ENCODE measurements around the gene ASTE1. TPM values are rescaled to one million over a fixed set of nuclear protein-coding genes. Genes with fewer than 3 reads are reported as not detected.
"Not testable (repeated sequence)": the region's sequence is repeated elsewhere in the genome, so short reads cannot be mapped to it uniquely, and the experiment has no call there.

Gene ASTE1, protein sequence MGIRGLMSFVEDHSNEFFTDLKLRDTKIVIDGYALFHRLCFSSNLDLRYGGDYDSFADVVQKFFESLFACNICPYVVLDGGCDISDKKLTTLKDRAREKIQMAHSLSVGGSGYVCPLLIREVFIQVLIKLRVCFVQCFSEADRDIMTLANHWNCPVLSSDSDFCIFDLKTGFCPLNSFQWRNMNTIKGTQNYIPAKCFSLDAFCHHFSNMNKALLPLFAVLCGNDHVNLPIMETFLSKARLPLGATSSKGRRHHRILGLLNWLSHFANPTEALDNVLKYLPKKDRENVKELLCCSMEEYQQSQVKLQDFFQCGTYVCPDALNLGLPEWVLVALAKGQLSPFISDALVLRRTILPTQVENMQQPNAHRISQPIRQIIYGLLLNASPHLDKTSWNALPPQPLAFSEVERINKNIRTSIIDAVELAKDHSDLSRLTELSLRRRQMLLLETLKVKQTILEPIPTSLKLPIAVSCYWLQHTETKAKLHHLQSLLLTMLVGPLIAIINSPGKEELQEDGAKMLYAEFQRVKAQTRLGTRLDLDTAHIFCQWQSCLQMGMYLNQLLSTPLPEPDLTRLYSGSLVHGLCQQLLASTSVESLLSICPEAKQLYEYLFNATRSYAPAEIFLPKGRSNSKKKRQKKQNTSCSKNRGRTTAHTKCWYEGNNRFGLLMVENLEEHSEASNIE
- total RNA-seq: 9.6 and 14.6 TPM in 2 replicates

DNA sequence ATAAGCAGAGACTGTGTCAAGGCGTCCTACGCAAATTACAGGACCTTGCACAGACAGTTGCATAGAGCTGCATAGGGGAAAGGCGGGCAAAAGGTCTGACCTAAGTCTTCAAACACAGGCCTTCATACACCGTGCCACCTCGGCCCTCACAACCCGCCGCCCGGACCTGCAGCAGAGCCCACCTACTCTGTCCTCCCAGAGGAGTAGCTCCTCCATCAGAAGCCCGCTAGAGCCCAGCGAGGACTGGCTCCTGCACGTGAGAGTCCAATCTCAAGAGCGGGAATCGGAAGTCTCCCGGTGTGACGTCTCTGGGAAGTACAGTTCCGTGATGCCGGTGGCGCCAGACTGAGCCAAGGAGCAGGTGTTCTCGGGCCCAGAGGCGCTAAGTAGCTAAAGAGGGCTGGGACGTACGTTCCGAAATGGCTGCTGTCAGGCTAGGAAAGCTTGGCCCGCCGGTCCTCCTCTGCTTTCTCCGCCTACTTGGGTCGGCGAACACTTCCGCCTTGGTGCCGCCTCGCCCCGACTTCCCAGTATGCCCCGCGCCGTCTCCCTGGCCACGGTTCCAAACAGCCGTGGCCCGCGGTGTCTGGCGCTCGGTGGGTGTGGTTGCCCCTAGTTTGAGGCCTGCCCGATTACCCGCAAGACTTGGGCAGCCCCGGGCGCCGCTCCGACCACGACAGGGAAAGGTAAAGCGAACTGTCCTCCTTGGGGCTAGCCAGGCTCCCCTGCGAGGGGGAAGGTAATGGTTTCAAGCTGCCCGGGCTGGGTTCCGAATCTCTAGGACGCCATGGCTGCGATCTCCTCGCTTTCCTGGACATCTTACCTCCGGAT is at the start of gene ASTE1, which contains the start of gene NEK11:
Gene ASTE1, minus strand, starts transcription at position 505 of the 831 bp plus-strand sequence. CDS start 1,519 bp downstream, outside the sequence.
Gene NEK11, plus strand, starts transcription at position 557 of the 831 bp plus-strand sequence. CDS start 2,832 bp downstream, outside the sequence.
- H3K4me3 Mint-ChIP-seq: peak within 1 kb of the TSS; percentile 91

DNA sequence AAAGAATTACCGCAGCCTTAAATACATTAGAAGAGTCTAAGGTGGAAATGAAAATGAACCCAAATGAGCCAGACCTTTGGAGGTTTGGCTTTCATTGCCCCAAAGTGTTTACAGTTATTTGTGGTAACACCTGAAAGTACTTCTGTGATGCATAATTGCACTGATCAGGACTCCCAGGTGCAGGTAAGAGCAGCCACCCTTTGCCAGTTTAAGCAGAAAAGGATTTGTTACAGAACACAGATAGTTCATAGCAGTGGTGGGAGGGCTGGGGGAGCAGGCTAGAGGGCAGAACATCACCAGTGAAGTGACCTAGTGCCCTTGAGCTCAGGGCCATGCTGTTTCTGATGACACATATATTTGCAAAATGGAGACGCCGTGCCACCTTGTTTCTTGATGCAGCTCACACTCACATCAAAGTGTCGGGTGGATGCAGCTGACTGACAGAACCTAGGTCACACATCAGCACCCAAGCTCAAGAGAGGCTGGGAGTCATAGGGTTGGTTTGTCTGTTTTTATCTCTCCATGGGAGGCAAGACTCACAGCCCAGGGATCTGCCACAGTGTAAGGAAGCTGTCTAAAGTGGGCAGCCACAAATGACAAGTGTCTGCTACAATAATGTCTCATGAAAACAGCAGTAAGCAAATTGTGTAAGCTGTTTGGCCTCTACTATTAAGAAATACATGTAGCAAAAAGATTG is 49.2 kb upstream of the ASTE1 start:
- DNase-seq (ENCODE audit: low spot score): no peak
- Mint-ChIP-seq H3K27me3 (ENCODE audit: insufficient read depth) (peaks cover 13% of the 10 kb centered on the region), H3K27ac (no peak overlapping the region), H3K4me1 (ENCODE audit: low read depth) (no peaks in the 10 kb centered on the region), H3K4me3 (no peak overlapping the region), H3K36me3 (ENCODE audit: low read depth) (no peaks in the 10 kb centered on the region), H3K9me3 (no peaks in the 10 kb centered on the region)
- intact Hi-C loops (cut with micrococcal nuclease): no loop called here

More for the DNA sequence above, at the start of gene ASTE1, which contains the start of gene NEK11:
- H3K27me3 Mint-ChIP-seq (ENCODE audit: insufficient read depth): no peaks in the 10 kb centered on the region
- peak within 1 kb of the TSS; percentile 94 for H3K27ac Mint-ChIP-seq
- DNase-seq (ENCODE audit: low spot score): peak; percentile 88
- peaks cover 20% of the 10 kb centered on the region for H3K36me3 Mint-ChIP-seq (ENCODE audit: low read depth)
- H3K4me1 Mint-ChIP-seq (ENCODE audit: low read depth): peaks cover 47% of the 10 kb centered on the region
- no peaks in the 10 kb centered on the region for H3K9me3 Mint-ChIP-seq
- intact Hi-C loops (cut with micrococcal nuclease): loop anchor here (1.0 to 5.0 kb wide), 8 partner anchors 16 to 1391 kb away; partner anchors contain the start of genes DNAJC13, NUDT16 and PIK3R4

DNA sequence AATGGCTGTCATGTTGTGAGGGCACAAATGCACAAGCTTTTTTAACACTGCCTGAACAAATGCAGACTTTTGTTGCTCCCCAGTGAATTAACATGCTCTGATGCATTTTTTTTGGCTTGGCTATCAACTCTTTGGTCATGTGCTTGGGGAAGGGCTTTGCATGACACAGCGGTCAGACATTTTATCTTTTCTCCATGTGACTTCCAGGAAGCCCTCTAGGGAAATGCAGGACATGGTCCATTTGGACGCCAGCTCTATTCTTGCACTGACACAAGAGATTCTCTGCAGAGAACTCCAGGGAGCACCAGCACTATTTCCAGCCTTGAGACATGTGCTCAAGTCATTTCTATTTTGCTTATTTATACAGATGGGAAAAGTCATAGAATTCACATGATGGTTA is 46.2 kb upstream of the ASTE1 start:
- H3K27me3 Mint-ChIP-seq (ENCODE audit: insufficient read depth): peaks cover 13% of the 10 kb centered on the region
- no peak for DNase-seq (ENCODE audit: low spot score)

DNA sequence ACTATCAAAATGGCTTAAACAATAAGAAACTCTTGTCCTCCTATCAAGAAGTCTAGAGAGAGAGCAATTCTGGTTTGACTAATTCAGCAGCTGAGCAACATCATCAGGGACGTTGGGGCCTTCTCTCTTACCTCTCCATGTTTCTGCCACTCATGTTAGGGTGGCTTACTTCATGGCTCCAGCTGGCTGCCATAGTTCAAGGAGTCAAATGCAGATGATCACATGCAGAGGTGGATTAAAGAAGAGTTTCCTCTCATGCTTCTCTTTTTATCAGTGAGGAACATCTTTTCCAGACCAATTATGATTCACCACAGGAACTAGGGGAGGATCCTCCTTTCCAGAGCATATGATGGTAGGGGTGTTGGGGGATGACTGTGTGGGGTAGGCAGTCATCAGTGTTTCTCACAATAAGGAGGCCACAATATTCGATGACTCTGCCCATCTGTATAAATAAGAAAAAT is 45.5 kb upstream of the ASTE1 start:
- Mint-ChIP-seq H3K27me3 (ENCODE audit: insufficient read depth) (peaks cover 9% of the 10 kb centered on the region), H3K36me3 (ENCODE audit: low read depth) (no peaks in the 10 kb centered on the region), H3K4me1 (ENCODE audit: low read depth) (peaks cover 2% of the 10 kb centered on the region), H3K9me3 (no peaks in the 10 kb centered on the region), H3K4me3 (no peak overlapping the region), H3K27ac (no peak overlapping the region)
- intact Hi-C loops (cut with micrococcal nuclease): no loop called here
- no peak for DNase-seq (ENCODE audit: low spot score)

More for the DNA sequence above, 46.2 kb upstream of the ASTE1 start:
- intact Hi-C loops (cut with micrococcal nuclease): no loop called here
- Mint-ChIP-seq H3K27ac (no peak overlapping the region), H3K36me3 (ENCODE audit: low read depth) (no peaks in the 10 kb centered on the region), H3K4me1 (ENCODE audit: low read depth) (no peaks in the 10 kb centered on the region), H3K4me3 (no peak overlapping the region), H3K9me3 (no peaks in the 10 kb centered on the region)

DNA sequence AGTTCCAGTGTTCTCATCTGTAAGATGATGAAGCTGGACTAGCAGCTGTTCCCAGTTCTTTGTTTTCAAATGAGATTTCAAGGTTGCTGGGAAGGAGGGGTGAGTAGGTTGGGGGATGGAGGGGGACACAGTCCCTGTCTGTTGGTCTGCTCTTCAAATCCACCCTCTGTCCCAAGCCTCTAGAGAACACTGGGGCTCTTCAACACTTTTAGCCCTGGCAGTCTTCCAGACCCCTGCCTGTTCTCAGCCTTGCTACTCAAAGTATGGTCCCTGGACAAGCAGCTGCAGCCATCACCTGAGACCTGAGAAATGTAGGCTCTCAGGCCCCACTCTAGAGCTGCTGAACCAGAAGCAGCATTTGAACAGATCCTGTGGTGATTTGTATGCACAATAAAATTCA is 41.4 kb upstream of the ASTE1 start:
- no peak overlapping the region for H3K27ac Mint-ChIP-seq
- no peak overlapping the region for H3K4me3 Mint-ChIP-seq
- H3K27me3 Mint-ChIP-seq (ENCODE audit: insufficient read depth): peaks cover 13% of the 10 kb centered on the region
- H3K4me1 Mint-ChIP-seq (ENCODE audit: low read depth): peaks cover 7% of the 10 kb centered on the region
- no peak for DNase-seq (ENCODE audit: low spot score)
- no peaks in the 10 kb centered on the region for H3K36me3 Mint-ChIP-seq (ENCODE audit: low read depth)
- intact Hi-C loops (cut with micrococcal nuclease): no loop called here
- H3K9me3 Mint-ChIP-seq: no peaks in the 10 kb centered on the region

DNA sequence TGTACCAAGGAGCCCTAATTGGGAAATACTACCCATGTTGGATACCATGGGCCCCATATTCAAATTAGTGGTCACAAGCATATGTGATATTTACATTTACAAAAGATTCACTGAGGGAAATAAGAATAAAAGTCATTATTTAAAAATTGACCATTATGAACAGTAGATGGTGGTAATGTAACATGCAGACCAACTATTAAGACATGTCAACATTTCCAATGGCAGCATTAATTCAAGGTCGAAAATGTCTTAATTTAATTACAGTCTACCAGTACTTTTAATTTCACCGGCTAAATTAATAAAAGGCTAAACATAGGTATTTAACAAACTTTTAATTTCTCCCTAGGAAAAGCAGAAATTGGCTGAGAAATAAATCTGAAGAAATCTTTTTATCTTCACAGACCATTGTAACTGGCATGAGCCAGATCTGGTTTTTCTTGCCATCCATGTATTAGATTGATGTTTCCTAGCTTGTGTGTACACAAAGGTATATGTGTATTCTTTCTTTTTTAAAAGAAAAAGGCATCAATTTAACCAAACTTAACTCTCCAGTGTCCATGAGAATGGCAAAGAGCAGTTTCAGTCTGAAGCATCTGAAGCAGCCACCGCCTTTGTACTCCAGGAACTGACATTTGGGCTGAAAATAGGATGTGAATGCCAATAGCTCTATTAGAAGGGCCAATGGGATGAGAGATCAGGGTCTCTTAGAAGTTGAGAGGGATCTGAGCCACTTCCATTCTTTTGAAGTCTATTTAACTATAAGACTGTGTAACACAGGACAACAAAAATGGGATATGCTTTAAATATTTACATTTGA is 26.6 kb upstream of the ASTE1 start:
- intact Hi-C loops (cut with micrococcal nuclease): no loop called here
- no peaks in the 10 kb centered on the region for H3K4me1 Mint-ChIP-seq (ENCODE audit: low read depth)
- DNase-seq (ENCODE audit: low spot score): no peak
- no peak overlapping the region for H3K4me3 Mint-ChIP-seq
- H3K9me3 Mint-ChIP-seq: no peaks in the 10 kb centered on the region
- H3K27me3 Mint-ChIP-seq (ENCODE audit: insufficient read depth): no peaks in the 10 kb centered on the region
- no peaks in the 10 kb centered on the region for H3K36me3 Mint-ChIP-seq (ENCODE audit: low read depth)
- H3K27ac Mint-ChIP-seq: no peak overlapping the region

DNA sequence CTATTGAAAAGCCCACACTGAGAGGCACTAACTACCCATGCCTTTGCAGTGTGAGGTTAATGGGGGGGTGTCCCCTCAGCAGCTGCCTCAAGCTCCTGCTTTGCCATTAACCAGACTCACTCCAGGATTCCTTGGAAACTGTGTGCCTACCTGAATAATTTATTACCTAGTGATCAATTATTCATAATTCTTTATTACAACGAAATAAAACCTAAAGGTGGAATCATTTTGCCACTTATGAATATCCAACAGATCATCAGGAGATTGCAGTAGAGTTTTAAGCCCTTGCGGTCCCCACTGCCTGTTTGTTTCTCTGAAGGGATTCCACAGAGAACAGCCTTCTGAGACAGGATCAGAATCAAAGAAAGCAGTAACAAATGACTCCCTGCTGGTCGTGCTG is 23.4 kb upstream of the ASTE1 start:
- peaks cover 14% of the 10 kb centered on the region for H3K27me3 Mint-ChIP-seq (ENCODE audit: insufficient read depth)
- no peak overlapping the region for H3K4me3 Mint-ChIP-seq
- intact Hi-C loops (cut with micrococcal nuclease): no loop called here
- H3K9me3 Mint-ChIP-seq: peaks cover 21% of the 10 kb centered on the region
- H3K27ac Mint-ChIP-seq: no peak overlapping the region
- H3K4me1 Mint-ChIP-seq (ENCODE audit: low read depth): peaks cover 6% of the 10 kb centered on the region
- no peaks in the 10 kb centered on the region for H3K36me3 Mint-ChIP-seq (ENCODE audit: low read depth)
- DNase-seq (ENCODE audit: low spot score): no peak

DNA sequence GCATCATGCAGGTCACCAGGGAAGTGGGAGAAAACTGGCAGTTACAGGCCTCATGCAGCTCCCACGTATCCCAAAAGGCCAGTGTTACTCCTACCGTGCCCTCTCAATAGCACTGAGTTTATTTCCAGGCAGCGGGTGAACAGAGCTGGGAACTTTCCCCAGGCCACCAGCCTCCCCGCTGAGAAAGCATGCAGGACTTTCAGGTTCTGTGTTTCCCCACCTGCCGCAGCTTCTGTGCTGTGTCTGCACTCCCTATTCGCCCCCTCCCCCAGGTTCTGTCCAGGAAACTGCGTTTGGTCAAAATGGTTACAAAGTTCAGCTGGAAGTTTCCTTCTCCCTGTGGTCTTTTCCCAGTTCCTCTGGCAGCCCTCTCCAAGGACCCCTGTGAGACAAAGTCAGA is 21.4 kb upstream of the ASTE1 start:
- no peak overlapping the region for H3K27ac Mint-ChIP-seq
- intact Hi-C loops (cut with micrococcal nuclease): no loop called here

DNA sequence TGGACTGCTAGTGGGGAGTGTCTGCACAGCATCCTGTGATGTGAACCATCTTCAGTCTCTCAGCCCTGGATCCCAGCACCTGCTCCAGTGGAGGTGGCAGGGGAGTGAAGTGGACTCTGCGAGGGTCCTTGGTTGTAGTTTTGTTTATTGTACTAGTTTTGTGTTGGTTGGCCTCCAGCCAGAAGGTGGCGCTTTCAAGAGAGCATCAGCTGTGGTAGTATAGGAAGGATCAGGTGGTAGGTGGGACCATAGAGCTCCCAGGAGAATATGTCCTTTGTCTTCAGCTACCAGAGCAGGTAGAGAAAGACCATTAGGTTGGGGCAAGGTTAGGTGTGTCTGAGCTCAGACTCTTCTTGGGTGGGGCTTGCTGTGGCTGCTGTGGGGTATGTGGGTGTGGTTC is 21.0 kb upstream of the ASTE1 start:
- Mint-ChIP-seq H3K36me3 (ENCODE audit: low read depth) (peaks cover 14% of the 10 kb centered on the region), H3K27me3 (ENCODE audit: insufficient read depth) (peaks cover 16% of the 10 kb centered on the region), H3K9me3 (peaks cover 40% of the 10 kb centered on the region), H3K4me1 (ENCODE audit: low read depth) (peaks cover 10% of the 10 kb centered on the region), H3K4me3 (no peak overlapping the region), H3K27ac (no peak overlapping the region)
- intact Hi-C loops (cut with micrococcal nuclease): no loop called here
- no peak for DNase-seq (ENCODE audit: low spot score)

More for the DNA sequence above, 21.4 kb upstream of the ASTE1 start:
- H3K4me1 Mint-ChIP-seq (ENCODE audit: low read depth): peaks cover 6% of the 10 kb centered on the region
- peaks cover 40% of the 10 kb centered on the region for H3K9me3 Mint-ChIP-seq
- peaks cover 16% of the 10 kb centered on the region for H3K27me3 Mint-ChIP-seq (ENCODE audit: insufficient read depth)
- DNase-seq (ENCODE audit: low spot score): no peak
- H3K36me3 Mint-ChIP-seq (ENCODE audit: low read depth): peaks cover 12% of the 10 kb centered on the region
- H3K4me3 Mint-ChIP-seq: no peak overlapping the region

DNA sequence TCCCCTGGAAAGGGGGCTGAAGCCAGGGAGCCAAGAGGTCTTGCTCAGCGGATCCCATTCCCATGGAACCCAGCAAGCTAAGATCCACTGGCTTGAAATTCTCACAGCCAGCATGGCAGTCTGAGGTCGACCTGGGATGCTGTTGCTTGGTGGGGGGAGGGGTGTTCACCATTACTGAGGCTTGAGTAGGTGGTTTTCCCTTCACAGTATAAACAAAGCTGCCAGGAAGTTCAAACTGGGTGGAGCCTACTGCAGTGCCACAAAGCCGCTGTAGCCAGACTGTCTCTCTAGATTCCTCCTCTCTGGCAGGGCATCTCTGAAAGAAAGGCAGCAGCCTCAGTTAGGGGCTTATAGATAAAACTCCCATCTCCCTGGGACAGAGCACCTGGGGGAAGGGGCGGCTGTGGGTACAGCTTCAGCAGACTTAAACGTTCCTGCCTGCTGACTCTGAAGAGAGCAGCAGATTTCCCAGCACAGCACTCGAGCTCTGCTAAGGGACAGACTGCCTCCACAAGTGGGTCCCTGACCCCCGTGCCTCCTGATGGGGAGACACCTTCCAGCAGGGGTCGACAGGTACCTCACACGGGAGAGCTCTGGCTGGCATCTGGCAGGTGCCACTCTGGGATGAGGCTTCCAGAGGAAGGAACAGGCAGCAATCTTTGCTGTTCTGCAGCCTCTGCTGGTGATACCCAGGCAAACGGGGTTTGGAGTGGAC is 15.8 kb upstream of the ASTE1 start:
- intact Hi-C loops (cut with micrococcal nuclease): loop anchor here (1.0 kb wide), 2 partner anchors 16 to 24 kb away; partner anchors contain the start of genes ASTE1 and NEK11
- H3K36me3 Mint-ChIP-seq (ENCODE audit: low read depth): peaks cover 17% of the 10 kb centered on the region

DNA sequence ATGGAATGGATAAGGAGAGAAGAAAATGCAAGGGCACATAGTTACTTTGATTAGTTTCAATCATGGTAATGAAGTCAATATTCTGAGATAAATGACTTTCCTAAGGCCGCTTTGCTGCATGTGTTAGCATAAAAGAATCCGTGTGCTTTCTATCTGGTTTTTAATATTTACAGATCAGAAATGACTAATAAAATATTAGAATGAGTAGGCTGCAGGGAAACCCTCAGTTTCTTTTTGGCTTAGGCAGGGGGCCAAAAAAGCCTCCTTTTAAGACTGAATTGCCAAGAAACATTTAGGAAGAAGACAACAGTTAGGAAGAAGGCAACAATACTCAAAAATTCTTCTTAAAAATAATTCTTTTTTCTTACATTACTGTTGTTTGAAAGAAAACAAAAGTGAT is 11.7 kb upstream of the ASTE1 start:
- H3K27ac Mint-ChIP-seq: no peak overlapping the region
- H3K9me3 Mint-ChIP-seq: peaks cover 11% of the 10 kb centered on the region
- no peak for DNase-seq (ENCODE audit: low spot score)
- H3K4me1 Mint-ChIP-seq (ENCODE audit: low read depth): peaks cover 28% of the 10 kb centered on the region
- peaks cover 8% of the 10 kb centered on the region for H3K36me3 Mint-ChIP-seq (ENCODE audit: low read depth)
- H3K4me3 Mint-ChIP-seq: no peak overlapping the region
- H3K27me3 Mint-ChIP-seq (ENCODE audit: insufficient read depth): no peaks in the 10 kb centered on the region
- intact Hi-C loops (cut with micrococcal nuclease): loop anchor here (10.0 kb wide), 2 partner anchors 136 to 1306 kb away; no protein-coding TSS in a partner anchor

More for the DNA sequence above, 15.8 kb upstream of the ASTE1 start:
- peak; percentile 41 for DNase-seq (ENCODE audit: low spot score)
- H3K27ac Mint-ChIP-seq: not testable (repeated sequence)
- Mint-ChIP-seq H3K4me1 (ENCODE audit: low read depth) (peaks cover 30% of the 10 kb centered on the region), H3K27me3 (ENCODE audit: insufficient read depth) (peaks cover 16% of the 10 kb centered on the region), H3K4me3 (peak overlapping the region; percentile 11), H3K9me3 (peaks cover 47% of the 10 kb centered on the region)

Data from activated T-helper 1 cell treated with anti-CD3 and anti-CD28 coated beads, Interleukin-12 subunit alpha, Interleukin-12 subunit beta, Interleukin-2, Interleukin-4 antibody, amounts not matched to agents 30 ng/mL and 10 ng/mL and 1 ng/mL, durations not matched to agents 14 hours and 24 hours and 36 hours (primary cell).